Measurements from ENCODE around the gene IGFN1.

Gene IGFN1

GRCh38 chr1:201184307-201185122, 6.1 kb upstream of the IGFN1 start:
- in situ Hi-C loops (cut with MboI; ENCODE audit: low sequenced_read_pairs): no loop called here

- in situ Hi-C loops (cut with MboI; ENCODE audit: low sequenced_read_pairs): no loop called here
These were observed 5.5 kb upstream of the IGFN1 start for GRCh38 chr1:201185123-201185453.

GRCh38 chr1:201185527-201186128, 5.0 kb upstream of the IGFN1 start:
- in situ Hi-C loops (cut with MboI; ENCODE audit: low sequenced_read_pairs): no loop called here

DNA sequence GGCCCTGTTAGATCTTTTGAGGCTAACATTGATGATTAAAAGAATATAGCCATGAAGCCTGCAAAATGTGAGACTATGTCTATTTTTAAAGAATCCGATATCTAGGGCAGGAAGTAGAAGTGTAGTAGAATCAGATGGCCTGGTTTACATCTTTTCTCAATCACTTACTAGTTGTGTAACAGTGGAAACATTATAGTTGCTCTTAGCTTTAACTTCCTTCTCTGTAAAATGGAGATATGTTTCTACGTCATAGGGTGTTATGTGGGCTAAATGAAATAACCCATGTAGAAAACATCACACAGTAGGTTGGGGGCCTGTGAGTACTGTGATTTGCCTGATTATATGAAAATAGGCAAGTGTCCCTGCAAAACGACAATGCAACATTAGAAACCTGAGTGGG, 4.4 kb upstream of the IGFN1 start:
- in situ Hi-C loops (cut with MboI; ENCODE audit: low sequenced_read_pairs): no loop called here

- in situ Hi-C loops (cut with MboI; ENCODE audit: low sequenced_read_pairs): no loop called here
These were observed 1.5 kb upstream of the IGFN1 start for GRCh38 chr1:201189085-201189484.

GRCh38 chr1:201190005-201190404, 619 bp upstream of the IGFN1 start:
- in situ Hi-C loops (cut with MboI; ENCODE audit: low sequenced_read_pairs): no loop called here

DNA sequence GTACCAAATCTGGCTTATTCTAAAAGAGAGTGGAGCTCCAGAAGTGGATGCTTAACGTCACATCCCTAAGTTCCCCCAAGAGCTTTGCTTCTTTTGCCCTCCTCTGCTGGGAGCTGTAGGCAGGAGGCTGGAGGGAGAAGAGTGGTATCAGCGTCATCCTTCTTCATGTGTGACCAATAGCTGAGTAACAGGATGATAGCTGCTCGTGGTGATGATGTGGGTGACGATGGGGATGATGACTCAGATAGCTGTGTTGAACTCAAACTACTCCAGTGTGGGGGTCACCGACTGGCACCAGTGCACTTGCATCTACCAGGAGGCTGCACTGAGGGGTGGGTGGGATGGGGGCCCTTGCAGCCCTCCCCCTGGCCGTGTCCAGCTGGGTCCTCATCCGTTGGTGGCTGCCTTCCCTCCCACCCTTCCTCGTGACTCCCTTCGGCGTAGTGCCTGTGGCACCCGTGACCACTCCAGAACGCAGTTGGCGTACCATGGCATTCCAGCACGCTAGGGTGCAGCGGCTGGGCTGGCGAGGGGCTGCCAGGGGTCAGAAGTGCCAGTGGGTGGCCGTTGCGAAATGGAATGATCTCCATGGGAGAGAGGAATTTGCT, 1.1 kb downstream of the IGFN1 start:
- in situ Hi-C loops (cut with MboI; ENCODE audit: low sequenced_read_pairs): no loop called here

DNA sequence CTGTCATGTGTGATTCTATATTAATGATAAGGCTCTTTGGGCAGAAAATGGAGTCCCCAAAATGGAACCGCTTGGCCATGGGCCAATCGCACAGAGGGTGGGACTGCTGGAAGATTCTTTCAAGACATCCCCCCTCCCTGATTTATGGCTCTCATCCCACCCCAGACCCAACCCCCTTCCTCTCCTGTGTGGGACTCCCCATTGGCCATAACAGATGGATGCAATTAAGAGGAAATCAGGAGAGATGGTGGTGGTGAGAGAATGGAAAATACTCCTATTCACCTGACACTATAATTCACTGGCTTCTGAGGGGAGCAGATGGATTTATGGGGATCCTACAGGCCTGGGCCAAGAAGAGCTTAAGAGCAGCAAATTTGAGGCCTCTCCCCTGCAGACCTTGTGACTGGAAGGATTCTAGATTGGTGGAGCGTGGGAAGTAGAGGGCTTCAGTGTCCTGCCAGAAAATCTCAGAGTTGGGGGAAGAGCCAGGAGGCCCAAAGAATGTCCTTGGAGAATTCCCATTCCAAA, 1.7 kb downstream of the IGFN1 start:
- in situ Hi-C loops (cut with MboI; ENCODE audit: low sequenced_read_pairs): no loop called here

- in situ Hi-C loops (cut with MboI; ENCODE audit: low sequenced_read_pairs): no loop called here
These were observed 3.4 kb downstream of the IGFN1 start for GRCh38 chr1:201194046-201194445.

GRCh38 chr1:201198598-201198997, 8.0 kb downstream of the IGFN1 start:
- in situ Hi-C loops (cut with MboI; ENCODE audit: low sequenced_read_pairs): no loop called here

- in situ Hi-C loops (cut with MboI; ENCODE audit: low sequenced_read_pairs): no loop called here
These were observed 14.4 kb downstream of the IGFN1 start for GRCh38 chr1:201205036-201205435.

DNA sequence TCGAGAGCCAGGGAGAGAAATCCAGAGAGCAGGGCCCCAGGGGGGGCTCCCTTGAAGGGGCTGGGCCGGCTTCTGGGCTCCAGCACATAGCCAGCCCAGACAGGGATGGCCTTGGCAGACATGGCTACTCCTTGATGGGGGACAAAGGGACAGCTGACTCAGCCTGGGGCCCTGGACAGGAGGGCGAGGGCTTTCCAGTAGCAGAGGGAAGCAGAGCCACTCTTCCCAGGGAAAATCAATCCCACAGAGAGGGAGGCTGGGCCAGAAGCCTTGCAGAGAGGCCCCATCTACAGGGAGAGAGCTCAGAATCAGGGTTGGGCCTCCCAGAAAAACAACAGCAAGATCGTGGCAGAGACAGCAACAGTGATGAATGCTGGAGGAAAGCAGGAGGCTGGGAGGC, 15.6 kb downstream of the IGFN1 start:
- in situ Hi-C loops (cut with MboI; ENCODE audit: low sequenced_read_pairs): no loop called here

GRCh38 chr1:201207046-201207445, 16.4 kb downstream of the IGFN1 start:
- in situ Hi-C loops (cut with MboI; ENCODE audit: low sequenced_read_pairs): no loop called here

GRCh38 chr1:201208236-201208635, 17.6 kb downstream of the IGFN1 start:
- in situ Hi-C loops (cut with MboI; ENCODE audit: low sequenced_read_pairs): no loop called here

GRCh38 chr1:201212056-201212455, 21.4 kb downstream of the IGFN1 start:
- in situ Hi-C loops (cut with MboI; ENCODE audit: low sequenced_read_pairs): no loop called here

GRCh38 chr1:201212461-201213055, 21.9 kb downstream of the IGFN1 start:
- in situ Hi-C loops (cut with MboI; ENCODE audit: low sequenced_read_pairs): no loop called here

GRCh38 chr1:201213106-201213770, 22.6 kb downstream of the IGFN1 start:
- in situ Hi-C loops (cut with MboI; ENCODE audit: low sequenced_read_pairs): no loop called here

DNA sequence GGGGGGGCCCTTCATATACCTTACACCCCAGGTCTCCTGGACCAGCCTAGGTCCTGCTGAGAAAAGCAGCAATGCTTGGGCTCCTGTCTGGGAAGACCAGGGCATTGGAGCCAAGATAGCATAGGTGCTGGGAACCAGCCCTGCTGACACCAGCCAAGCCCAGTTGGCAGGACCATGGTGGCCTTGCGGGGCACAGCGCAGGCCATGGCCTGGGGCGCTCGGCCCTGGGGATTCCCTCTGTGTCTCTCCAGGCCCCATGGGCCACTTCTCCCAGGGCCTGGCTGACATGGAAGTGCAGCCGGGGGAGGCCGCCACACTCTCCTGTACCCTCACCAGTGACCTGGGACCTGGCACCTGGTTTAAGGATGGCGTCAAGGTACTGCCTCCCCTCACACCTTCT, 23.3 kb downstream of the IGFN1 start:
- in situ Hi-C loops (cut with MboI; ENCODE audit: low sequenced_read_pairs): no loop called here

DNA sequence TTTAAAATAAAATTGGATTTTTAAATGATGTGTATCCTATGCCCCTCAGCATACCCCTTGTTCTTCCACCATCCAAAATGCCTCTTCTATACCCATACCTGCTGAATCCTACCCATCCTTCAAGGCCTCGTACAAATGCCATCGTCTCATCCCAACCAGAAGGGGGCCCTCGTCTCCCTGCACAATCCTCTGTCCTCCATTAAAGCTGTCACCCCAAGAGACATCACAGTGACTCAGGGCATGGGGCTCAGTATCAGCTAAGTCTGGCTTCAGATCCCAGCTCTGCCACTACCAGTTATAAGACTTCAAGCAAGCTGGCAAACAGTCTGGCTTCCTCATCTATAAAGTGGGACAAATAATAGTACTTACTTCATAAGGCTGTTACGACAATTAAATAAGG, 23.8 kb downstream of the IGFN1 start:
- in situ Hi-C loops (cut with MboI; ENCODE audit: low sequenced_read_pairs): no loop called here

- in situ Hi-C loops (cut with MboI; ENCODE audit: low sequenced_read_pairs): no loop called here
These were observed 24.3 kb downstream of the IGFN1 start for GRCh38 chr1:201214886-201215285.

Data from hTERT RPE-1 (cell line).